Peyer's patch (tissue), 4 donors: ENCODE data around the gene KIAA0319L.

Experiments
- CTCF ChIP-seq, 6 experiments: fragments of 450-650 bp in 4 of 6; fragments of 200-600 bp in 2 of 6; sonication (generic) in 1 of 6; IDR thresholded peaks; one replicate each; pipeline ENCODE4 v1.5.1; 2017 to 2019; ENCODE audit warnings: antibody characterized with exemption in 6 of 6, mild to moderate bottlenecking in 3 of 6, moderate library complexity in 1 of 6
- POLR2A ChIP-seq, 2 donors: fragments of 450-650 bp; IDR thresholded peaks; one replicate each; pipeline ENCODE4 v1.5.1; 2017; ENCODE audit warnings: antibody characterized with exemption in 2 of 2, mild to moderate bottlenecking in 2 of 2, moderate library complexity in 2 of 2

- TF ChIP-seq CTCF (IDR thresholded peaks at IDR 0.05) = no peak
- TF ChIP-seq POLR2A (IDR thresholded peaks at IDR 0.05) = no peak
Measured at GRCh38 chr1:35537806-35538205, 19.4 kb downstream of the KIAA0319L start.
